Ovary (tissue), 9 donors: ENCODE results near the gene CCDC106. TPM values are rescaled to one million over a fixed set of nuclear protein-coding genes. Genes with fewer than 3 reads are reported as not detected.

Experiments used
- DNase-seq, 5 donors: peaks; one replicate each; pipeline ENCODE4 v3.0.0-alpha.2; 2019 to 2020
- H3K27ac ChIP-seq, 2 donors: fragments of 200-600 bp; one replicate each; pipeline versions ENCODE4 v1.5.1 to v1.8.0; 2019 to 2022
- H3K27me3 ChIP-seq: fragments of 200-600 bp; one replicate; pipeline ENCODE4 v1.8.0; 2022
- H3K36me3 ChIP-seq: fragments of 200-600 bp; sonication (generic); one replicate; pipeline ENCODE4 v1.5.1; 2019
- H3K4me1 ChIP-seq: one replicate; pipeline ENCODE4 v1.8.1; 2013; ENCODE audit warnings: mild to moderate bottlenecking, moderate library complexity; ENCODE audit not compliant: insufficient read depth
- H3K4me3 ChIP-seq: fragments of 200-600 bp; sonication (generic); one replicate; pipeline ENCODE4 v1.5.1; 2017
- H3K9me3 ChIP-seq, 2 donors: fragments of 200-600 bp in 1 of 2; sonication (generic) in 1 of 2; one replicate each; pipeline versions ENCODE4 v1.5.1 to v1.8.1; 2013 to 2019; ENCODE audit warnings: mild to moderate bottlenecking in 1 of 2, moderate library complexity in 1 of 2
- CTCF ChIP-seq, 3 donors: fragments of 450-650 bp in 2 of 3; fragments of 200-600 bp in 1 of 3; IDR thresholded peaks; one replicate each; pipeline versions ENCODE4 v1.5.1 to v1.8.0; 2016 to 2022; ENCODE audit warnings: antibody characterized with exemption in 3 of 3, mild to moderate bottlenecking in 1 of 3
- EP300 ChIP-seq: sonication (generic); formaldehyde crosslinking; IDR thresholded peaks from one replicate; pipeline ENCODE4 v1.6.1; 2017; ENCODE audit warnings: antibody characterized with exemption
- POLR2A ChIP-seq: fragments of 450-650 bp; IDR thresholded peaks from one replicate; pipeline ENCODE4 v1.6.1; 2017; ENCODE audit warnings: antibody characterized with exemption, mild to moderate bottlenecking, moderate library complexity
- WGBS, 3 donors: extraction: QIAGEN DNeasy Blood & Tissue Kit in 1 of 3; methylation state at CpG; one replicate each; pipeline versions ENCODE4 v1.1.5 to v1.1.7; 2013 to 2017; 5-methylcytosine and 5-hydroxymethylcytosine counted together
- intact Hi-C, 4 donors: fragments of 100-400 bp; cut with DNase I; formaldehyde crosslinking; loops; one replicate each; pipeline versions ENCODE4 v1.11.0 to v1.15.1; 2022 to 2023
- polyA plus RNA-seq, 2 donors: library from polyadenylated mRNA; stranded (reverse); fragments of 200-250 nt in 1 of 2; fragments of 350-450 nt in 1 of 2; fragmentation: Illumina TruSeq in 1 of 2; extraction: RNeasy Lipid Tissue Mini Kit (QIAGEN cat#74804) in 1 of 2; gene quantifications; one replicate each; pipeline ENCODE4 v1.2.3, GENCODE V29; 2013 to 2014
- total RNA-seq, 7 donors: library from RNA; depleted of rRNA in 2 of 7; stranded (reverse); fragments of >200 nt in 2 of 7; fragmentation: NEBNext Ultra II Directional in 3 of 7; extraction: Animal tissue kit (Norgen Biotek cat#: 25700) in 3 of 7; gene quantifications; one replicate each; pipeline versions ENCODE4 v1.1.0 to v1.2.4, GENCODE V29; 2016 to 2023
- donor health status: DM: no; HTN: no; CAD: no; lungs with moderate emphysema.
- donor health status: DM: no; HTN: no; CAD: no.
- donor health status: Bipolar disorder and iron deficiency.
- donor health status: DM: yes; HTN: yes; CAD: no.
- donor health status: DM: no; HTN: no; CAD: no.
- donor health status: DM: yes; HTN: yes; CAD: no.

Gene CCDC106
- total and polyA plus RNA-seq, 9 donors, result 3.1 to 20.2 (median 14.5) TPM

GRCh38 chr19:55668603-55669348 is 20.8 kb downstream of the CCDC106 start:
- Histone ChIP-seq H3K27ac (no peak overlapping the region), H3K27me3 (no peaks in the 10 kb centered on the region), H3K9me3 (no peaks in the 10 kb centered on the region), H3K36me3 (no peaks in the 10 kb centered on the region), H3K4me3 (no peak overlapping the region), H3K4me1 (no peaks in the 10 kb centered on the region)
- intact Hi-C loops, result no loop called here
- WGBS, 3 donors, result 77 to 84% (median 81%) methylated on average over 29 to 30 of the region's 30 CpGs
- TF ChIP-seq EP300 (no peak), POLR2A (no peak), CTCF (IDR thresholded peaks at IDR 0.05) (no peak)
- no peak for DNase-seq

GRCh38 chr19:55669418-55670279 is 21.6 kb downstream of the CCDC106 start:
- H3K4me3 ChIP-seq, result no peak overlapping the region
- no peak for DNase-seq
- no peaks in the 10 kb centered on the region for H3K36me3 ChIP-seq
- H3K9me3 ChIP-seq, result no peaks in the 10 kb centered on the region
- H3K27ac ChIP-seq, result no peak overlapping the region
- WGBS, 3 donors, result 80 to 86% (median 83%) methylated on average over 43 of the region's 43 CpGs
- intact Hi-C loops, result loop anchor here in 2 of 4 donors (10.0 kb wide), 2 partner anchors 555 to 1465 kb away; partner anchors contain the start of genes PPP1R12C (in 1 of the 2) and RPS9 (in 1 of the 2)
- TF ChIP-seq POLR2A (no peak), EP300 (no peak), CTCF (IDR thresholded peaks at IDR 0.05) (no peak)
- no peaks in the 10 kb centered on the region for H3K4me1 ChIP-seq
- H3K27me3 ChIP-seq, result no peaks in the 10 kb centered on the region

GRCh38 chr19:55670280-55671053 is 22.5 kb downstream of the CCDC106 start:
- intact Hi-C loops, result loop anchor here in 2 of 4 donors (10.0 kb wide), 2 partner anchors 556 to 1466 kb away; partner anchors contain the start of genes PPP1R12C (in 1 of the 2) and RPS9 (in 1 of the 2)
- 64 to 75% (median 67%) methylated on average over 23 of the region's 23 CpGs for WGBS, 3 donors
- DNase-seq, result peak in 1 of 5 donors; percentile 45
- no peaks in the 10 kb centered on the region for H3K27me3 ChIP-seq
- H3K27ac ChIP-seq, result no peak overlapping the region
- no peaks in the 10 kb centered on the region for H3K4me1 ChIP-seq
- no peaks in the 10 kb centered on the region for H3K9me3 ChIP-seq
- H3K4me3 ChIP-seq, result no peak overlapping the region
- H3K36me3 ChIP-seq, result no peaks in the 10 kb centered on the region
- no peak for TF ChIP-seq POLR2A
- TF ChIP-seq EP300, result no peak

- intact Hi-C loops, result loop anchor here in 2 of 4 donors (10.0 kb wide), 2 partner anchors 556 to 1466 kb away; partner anchors contain the start of genes PPP1R12C (in 1 of the 2) and RPS9 (in 1 of the 2)
- Histone ChIP-seq H3K9me3 (no peaks in the 10 kb centered on the region), H3K4me3 (no peak overlapping the region), H3K27me3 (no peaks in the 10 kb centered on the region), H3K4me1 (peaks cover 2% of the 10 kb centered on the region), H3K36me3 (no peaks in the 10 kb centered on the region), H3K27ac (no peak overlapping the region)
- TF ChIP-seq CTCF (IDR thresholded peaks at IDR 0.05), result no peak
- TF ChIP-seq POLR2A, result no peak
- no peak for TF ChIP-seq EP300
- 65 to 80% (median 71%) methylated on average over 2 of the region's 2 CpGs for WGBS, 3 donors
- DNase-seq, result no peak
Measured at GRCh38 chr19:55671054-55671378, 23.0 kb downstream of the CCDC106 start.
